Measurements from ENCODE around the gene CARMIL1. TPM values are rescaled to one million over a fixed set of nuclear protein-coding genes. Genes with fewer than 3 reads are reported as not detected.

The CARMIL1 gene
- total RNA-seq, 1 donor from 2014 or later: 15.7 TPM

DNA sequence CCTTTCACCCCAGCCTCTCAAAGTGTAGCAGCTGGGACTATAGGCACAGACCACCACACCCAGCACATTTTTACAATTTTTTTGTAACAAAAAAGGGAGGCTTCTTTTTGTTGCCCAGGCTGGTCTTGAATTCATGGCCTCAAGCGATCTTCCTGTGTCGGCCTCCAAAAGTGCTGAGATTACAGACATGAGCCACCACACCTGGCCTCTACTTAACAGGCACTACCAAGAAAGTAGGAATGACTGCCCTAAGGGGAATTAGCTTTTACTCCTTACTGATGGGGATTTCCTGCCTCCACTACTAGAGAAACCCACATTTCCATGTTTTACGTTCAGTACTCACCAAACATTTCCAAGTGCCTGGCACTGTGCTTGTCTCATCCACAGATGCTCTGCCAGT, 109.6 kb downstream of the CARMIL1 start:
- no peak for DNase-seq (ENCODE audit: low spot score in 2 of 2, unreplicated experiment in 2 of 2)
- Mint-ChIP-seq H3K27ac (no peak overlapping the region), H3K9me3 (no peaks in the 10 kb centered on the region), H3K27me3 (ENCODE audit: low read depth) (no peaks in the 10 kb centered on the region), H3K4me3 (no peak overlapping the region), H3K4me1 (peaks cover 5% of the 10 kb centered on the region), H3K36me3 (no peaks in the 10 kb centered on the region)
- TF ChIP-seq, protein P1, sequence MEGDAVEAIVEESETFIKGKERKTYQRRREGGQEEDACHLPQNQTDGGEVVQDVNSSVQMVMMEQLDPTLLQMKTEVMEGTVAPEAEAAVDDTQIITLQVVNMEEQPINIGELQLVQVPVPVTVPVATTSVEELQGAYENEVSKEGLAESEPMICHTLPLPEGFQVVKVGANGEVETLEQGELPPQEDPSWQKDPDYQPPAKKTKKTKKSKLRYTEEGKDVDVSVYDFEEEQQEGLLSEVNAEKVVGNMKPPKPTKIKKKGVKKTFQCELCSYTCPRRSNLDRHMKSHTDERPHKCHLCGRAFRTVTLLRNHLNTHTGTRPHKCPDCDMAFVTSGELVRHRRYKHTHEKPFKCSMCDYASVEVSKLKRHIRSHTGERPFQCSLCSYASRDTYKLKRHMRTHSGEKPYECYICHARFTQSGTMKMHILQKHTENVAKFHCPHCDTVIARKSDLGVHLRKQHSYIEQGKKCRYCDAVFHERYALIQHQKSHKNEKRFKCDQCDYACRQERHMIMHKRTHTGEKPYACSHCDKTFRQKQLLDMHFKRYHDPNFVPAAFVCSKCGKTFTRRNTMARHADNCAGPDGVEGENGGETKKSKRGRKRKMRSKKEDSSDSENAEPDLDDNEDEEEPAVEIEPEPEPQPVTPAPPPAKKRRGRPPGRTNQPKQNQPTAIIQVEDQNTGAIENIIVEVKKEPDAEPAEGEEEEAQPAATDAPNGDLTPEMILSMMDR (IDR thresholded peaks at IDR 0.05; ENCODE audit: unreplicated experiment): no peak

GRCh38 chr6:25389471-25389870, 110.3 kb downstream of the CARMIL1 start:
- Mint-ChIP-seq H3K27ac (no peak overlapping the region), H3K36me3 (no peaks in the 10 kb centered on the region)

GRCh38 chr6:25392372-25392771, 113.2 kb downstream of the CARMIL1 start:
- no peaks in the 10 kb centered on the region for H3K9me3 Mint-ChIP-seq
- no peaks in the 10 kb centered on the region for H3K4me1 Mint-ChIP-seq
- H3K27ac Mint-ChIP-seq: no peak overlapping the region
- H3K36me3 Mint-ChIP-seq: no peaks in the 10 kb centered on the region
- DNase-seq (ENCODE audit: low spot score in 2 of 2, unreplicated experiment in 2 of 2): no peak
- TF ChIP-seq, protein P1 (IDR thresholded peaks at IDR 0.05; ENCODE audit: unreplicated experiment): no peak
- no peaks in the 10 kb centered on the region for H3K27me3 Mint-ChIP-seq (ENCODE audit: low read depth)
- H3K4me3 Mint-ChIP-seq: no peak overlapping the region

More at GRCh38 chr6:25389471-25389870, 110.3 kb downstream of the CARMIL1 start:
- Mint-ChIP-seq H3K4me3 (no peak overlapping the region), H3K4me1 (peaks cover 5% of the 10 kb centered on the region), H3K9me3 (no peaks in the 10 kb centered on the region), H3K27me3 (ENCODE audit: low read depth) (no peaks in the 10 kb centered on the region)
- no peak for DNase-seq (ENCODE audit: low spot score in 2 of 2, unreplicated experiment in 2 of 2)
- TF ChIP-seq, protein P1 (IDR thresholded peaks at IDR 0.05; ENCODE audit: unreplicated experiment): no peak

DNA sequence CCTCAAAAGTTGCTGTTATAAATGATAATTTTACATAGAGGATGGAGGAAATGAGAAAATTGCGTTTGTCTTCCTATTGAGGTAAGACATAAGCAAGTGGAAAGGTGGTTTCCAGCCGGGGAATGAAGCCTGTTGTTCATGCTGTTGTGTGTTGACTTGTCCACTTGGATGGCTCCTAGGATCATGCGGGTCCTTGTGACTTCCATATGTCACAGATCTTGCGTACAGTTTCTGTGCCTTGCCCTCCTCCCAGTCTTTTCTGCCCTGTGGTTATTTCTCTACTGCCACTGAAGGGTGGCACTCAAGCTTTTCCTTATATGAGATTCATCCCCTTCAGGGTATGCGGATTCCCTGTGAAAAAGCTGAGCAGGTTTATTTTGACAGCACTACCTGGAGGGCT, 116.6 kb downstream of the CARMIL1 start:
- H3K9me3 Mint-ChIP-seq: no peaks in the 10 kb centered on the region
- no peak for DNase-seq (ENCODE audit: low spot score in 2 of 2, unreplicated experiment in 2 of 2)
- no peaks in the 10 kb centered on the region for H3K27me3 Mint-ChIP-seq (ENCODE audit: low read depth)
- H3K36me3 Mint-ChIP-seq: no peaks in the 10 kb centered on the region
- H3K4me1 Mint-ChIP-seq: peaks cover 1% of the 10 kb centered on the region
- H3K4me3 Mint-ChIP-seq: no peak overlapping the region
- TF ChIP-seq, protein P1 (IDR thresholded peaks at IDR 0.05; ENCODE audit: unreplicated experiment): no peak
- H3K27ac Mint-ChIP-seq: no peak overlapping the region

DNA sequence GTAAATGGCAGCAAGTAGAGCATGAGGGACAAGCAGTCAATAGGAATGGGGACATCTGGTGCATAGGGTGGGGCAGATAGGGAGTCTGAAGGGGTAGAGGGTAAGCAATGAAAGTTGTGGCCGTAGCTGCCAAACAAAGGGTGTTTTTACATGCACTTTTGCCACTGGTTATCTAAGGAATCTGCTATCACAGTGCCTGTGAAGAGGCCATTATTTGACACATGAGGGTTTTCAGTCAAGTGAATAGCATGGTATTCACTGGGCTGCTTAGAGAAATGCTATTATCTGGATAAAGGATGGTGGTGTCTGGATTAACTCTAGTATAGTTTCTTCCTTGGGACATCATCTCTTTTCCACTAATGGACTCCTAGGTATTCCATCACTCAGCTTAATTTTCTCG, 118.2 kb downstream of the CARMIL1 start:
- H3K27me3 Mint-ChIP-seq (ENCODE audit: low read depth): no peaks in the 10 kb centered on the region
- no peaks in the 10 kb centered on the region for H3K36me3 Mint-ChIP-seq
- no peaks in the 10 kb centered on the region for H3K9me3 Mint-ChIP-seq
- no peak for DNase-seq (ENCODE audit: low spot score in 2 of 2, unreplicated experiment in 2 of 2)
- TF ChIP-seq, protein P1 (IDR thresholded peaks at IDR 0.05; ENCODE audit: unreplicated experiment): no peak
- H3K4me1 Mint-ChIP-seq: peaks cover 8% of the 10 kb centered on the region
- H3K27ac Mint-ChIP-seq: no peak overlapping the region
- no peak overlapping the region for H3K4me3 Mint-ChIP-seq

DNA sequence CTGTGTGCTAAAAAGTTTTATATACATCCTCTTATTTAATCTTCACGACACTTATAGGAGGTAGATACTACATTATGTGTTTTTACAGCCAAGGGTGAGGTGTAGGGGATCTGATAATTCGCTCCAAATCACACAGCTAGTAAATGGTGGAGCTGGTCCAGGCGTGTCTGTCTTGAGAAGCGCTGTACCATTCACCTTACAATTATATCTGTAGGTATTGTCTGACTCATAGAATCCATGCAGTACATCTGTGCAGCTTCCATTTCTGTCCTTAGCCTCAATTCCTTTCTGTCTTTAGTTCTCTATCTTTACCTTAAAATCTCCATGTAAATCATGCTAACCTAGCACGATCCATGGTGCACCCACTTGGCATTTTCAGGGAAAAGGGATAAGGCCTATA, 120.7 kb downstream of the CARMIL1 start:
- Mint-ChIP-seq H3K27ac (no peak overlapping the region), H3K27me3 (ENCODE audit: low read depth) (no peaks in the 10 kb centered on the region)

More for the DNA sequence above, 120.7 kb downstream of the CARMIL1 start:
- peaks cover 8% of the 10 kb centered on the region for H3K4me1 Mint-ChIP-seq
- DNase-seq (ENCODE audit: low spot score in 2 of 2, unreplicated experiment in 2 of 2): no peak
- no peaks in the 10 kb centered on the region for H3K9me3 Mint-ChIP-seq
- TF ChIP-seq, protein P1 (IDR thresholded peaks at IDR 0.05; ENCODE audit: unreplicated experiment): no peak
- no peaks in the 10 kb centered on the region for H3K36me3 Mint-ChIP-seq
- H3K4me3 Mint-ChIP-seq: no peak overlapping the region

All from mesothelial cell of epicardium (in vitro differentiated cells).